ENCODE data around the gene TTC21B. TPM values are rescaled to one million over a fixed set of nuclear protein-coding genes. Genes with fewer than 3 reads are reported as not detected.

TTC21B gene
- total RNA-seq, 2 experiments from 2014 or later: 24.5 to 28.5 TPM

- Mint-ChIP-seq H3K36me3 (ENCODE audit: low read depth) (no peaks in the 10 kb centered on the region), H3K9me3 (ENCODE audit: low read depth) (no peaks in the 10 kb centered on the region), H3K4me3 (no peak overlapping the region), H3K4me1 (no peaks in the 10 kb centered on the region), H3K27ac (no peak overlapping the region), H3K27me3 (no peaks in the 10 kb centered on the region)
- DNase-seq (no peak), ATAC-seq (no peak)
- intact Hi-C loops (cut with DNase I, micrococcal nuclease): no loop called here
- ChIA-PET POLR2A (no interaction called here), CTCF (interaction anchor here (0.6 to 1.8 kb wide), 2 partner anchors 39 to 189 kb away, joined by 3 to 9 read pairs; no protein-coding TSS in a partner anchor)
Measured at GRCh38 chr2:165835363-165835762, 118.2 kb downstream of the TTC21B start.

- no peaks in the 10 kb centered on the region for H3K4me1 Mint-ChIP-seq
- no peaks in the 10 kb centered on the region for H3K27me3 Mint-ChIP-seq
- H3K36me3 Mint-ChIP-seq (ENCODE audit: low read depth): no peaks in the 10 kb centered on the region
- H3K4me3 Mint-ChIP-seq: no peak overlapping the region
- intact Hi-C loops (cut with DNase I, micrococcal nuclease): no loop called here
- no peak for ATAC-seq
- CTCF ChIA-PET: no interaction called here
- no peaks in the 10 kb centered on the region for H3K9me3 Mint-ChIP-seq (ENCODE audit: low read depth)
- POLR2A ChIA-PET: no interaction called here
- H3K27ac Mint-ChIP-seq: no peak overlapping the region
- DNase-seq: no peak
Measured at GRCh38 chr2:165833156-165833555, 120.4 kb downstream of the TTC21B start.

GRCh38 chr2:165827921-165828276 lies 125.7 kb downstream of the TTC21B start:
- CTCF ChIA-PET: no interaction called here
- intact Hi-C loops (cut with DNase I, micrococcal nuclease): no loop called here

GRCh38 chr2:165827016-165827920 lies 126.3 kb downstream of the TTC21B start:
- ATAC-seq (no peak), DNase-seq (no peak)
- Mint-ChIP-seq H3K27me3 (peaks cover 13% of the 10 kb centered on the region), H3K4me3 (no peak overlapping the region), H3K27ac (no peak overlapping the region), H3K9me3 (ENCODE audit: low read depth) (no peaks in the 10 kb centered on the region), H3K36me3 (ENCODE audit: low read depth) (no peaks in the 10 kb centered on the region), H3K4me1 (no peaks in the 10 kb centered on the region)
- intact Hi-C loops (cut with DNase I, micrococcal nuclease): no loop called here
- POLR2A ChIA-PET: no interaction called here
- CTCF ChIA-PET: no interaction called here

More at GRCh38 chr2:165827921-165828276, 125.7 kb downstream of the TTC21B start:
- no peaks in the 10 kb centered on the region for H3K36me3 Mint-ChIP-seq (ENCODE audit: low read depth)
- no peak overlapping the region for H3K4me3 Mint-ChIP-seq
- no peaks in the 10 kb centered on the region for H3K4me1 Mint-ChIP-seq
- POLR2A ChIA-PET: no interaction called here
- no peak for DNase-seq
- no peak overlapping the region for H3K27ac Mint-ChIP-seq
- no peak for ATAC-seq
- peaks cover 12% of the 10 kb centered on the region for H3K27me3 Mint-ChIP-seq
- H3K9me3 Mint-ChIP-seq (ENCODE audit: low read depth): no peaks in the 10 kb centered on the region

- ChIA-PET CTCF (no interaction called here), POLR2A (no interaction called here)
- intact Hi-C loops (cut with DNase I, micrococcal nuclease): no loop called here
- Mint-ChIP-seq H3K4me1 (no peaks in the 10 kb centered on the region), H3K9me3 (ENCODE audit: low read depth) (no peaks in the 10 kb centered on the region), H3K36me3 (ENCODE audit: low read depth) (no peaks in the 10 kb centered on the region), H3K27ac (no peak overlapping the region), H3K27me3 (peaks cover 15% of the 10 kb centered on the region), H3K4me3 (no peak overlapping the region)
- ATAC-seq (no peak), DNase-seq (no peak)
Measured at GRCh38 chr2:165825041-165825440, 128.5 kb downstream of the TTC21B start.

Other genes starting within 250 kb of the TTC21B start
- gene GALNT3, start 159.5 kb downstream of the TTC21B start, total RNA-seq: 1 to 10 TPM; 3.0 to 5.5 TPM
- gene SCN1A, start 174.2 kb upstream of the TTC21B start, total RNA-seq: not detected